GM18867 (cell line): Measurements from ENCODE around the gene AGBL1.

Experiments used
- ATAC-seq: cut with Tn5 transposase; IDR thresholded peaks from one replicate; pipeline ENCODE4 v1.9.1; 2021; ENCODE audit warnings: mild to moderate bottlenecking, moderate library complexity; ENCODE audit not compliant: unreplicated experiment

AGBL1 gene

DNA sequence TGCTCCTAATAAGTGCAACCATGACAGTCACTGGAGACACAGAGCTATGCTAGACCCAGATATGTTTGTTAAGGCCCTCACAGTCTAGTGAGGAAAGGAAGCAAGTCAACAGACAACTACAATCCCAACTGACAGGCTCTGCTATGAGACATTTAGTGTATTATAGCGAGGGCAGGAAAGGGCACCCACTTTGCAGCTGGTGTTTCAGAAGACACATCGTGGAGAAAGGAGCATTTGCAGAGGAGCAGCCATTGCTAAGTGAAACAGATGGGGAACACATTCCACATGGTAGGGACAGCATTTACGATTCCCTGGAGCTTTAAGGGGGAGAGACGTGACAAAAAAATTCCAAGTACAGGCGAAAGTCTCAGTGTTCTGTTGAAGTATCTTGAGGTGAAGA lies 685.6 kb downstream of the AGBL1 start:
- no peak for ATAC-seq

DNA sequence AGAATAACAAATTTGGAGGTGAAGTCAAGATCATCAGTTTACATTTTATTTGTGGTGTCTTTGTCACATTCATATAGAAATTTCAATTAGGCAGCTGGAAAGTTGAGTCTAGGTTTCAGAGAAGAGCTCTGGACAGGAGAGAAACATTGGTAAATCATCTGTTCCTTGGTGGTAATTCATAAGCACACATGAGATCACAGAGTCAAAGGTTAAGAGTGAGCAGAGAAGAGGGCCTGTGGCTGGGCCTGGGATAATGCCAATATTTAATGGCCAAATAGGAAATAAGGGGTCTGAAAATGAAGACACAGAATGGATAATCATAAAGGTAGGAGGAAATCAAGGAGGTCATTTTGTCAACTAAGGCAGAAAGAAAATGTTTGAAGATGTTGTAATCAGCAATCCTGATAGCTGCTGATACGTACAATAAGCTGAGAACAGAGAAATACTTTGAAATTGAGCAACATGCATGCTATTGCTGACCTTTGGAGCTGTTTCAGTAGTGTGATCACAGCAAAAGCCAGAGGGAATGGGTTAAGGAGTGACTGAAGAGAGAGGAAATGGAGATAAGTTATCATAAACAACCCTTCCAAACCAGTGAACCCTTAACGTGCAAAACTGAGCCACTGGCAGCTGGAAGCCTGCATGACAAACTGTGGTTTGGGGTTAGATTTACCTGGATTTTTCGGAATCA lies 692.8 kb downstream of the AGBL1 start:
- no peak for ATAC-seq

DNA sequence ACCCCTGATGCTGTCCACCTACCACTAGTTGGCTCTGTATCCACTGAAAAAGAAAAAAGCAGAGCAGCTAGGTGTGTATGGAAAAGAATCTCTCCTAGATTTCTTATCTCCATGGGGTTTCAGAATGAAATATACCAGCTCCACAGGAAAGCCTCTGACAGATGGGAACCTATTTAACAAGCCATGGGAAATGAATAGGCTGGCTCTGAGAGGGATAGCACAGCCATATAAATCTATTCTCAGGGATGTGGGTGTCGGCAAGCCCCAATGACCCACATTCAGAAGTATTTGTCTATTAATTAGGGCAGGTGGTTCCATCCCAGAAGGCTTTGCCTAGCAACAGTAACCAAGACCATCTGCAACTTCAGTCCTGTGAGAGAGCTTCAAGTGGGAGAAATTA lies 694.1 kb downstream of the AGBL1 start:
- ATAC-seq = no peak

DNA sequence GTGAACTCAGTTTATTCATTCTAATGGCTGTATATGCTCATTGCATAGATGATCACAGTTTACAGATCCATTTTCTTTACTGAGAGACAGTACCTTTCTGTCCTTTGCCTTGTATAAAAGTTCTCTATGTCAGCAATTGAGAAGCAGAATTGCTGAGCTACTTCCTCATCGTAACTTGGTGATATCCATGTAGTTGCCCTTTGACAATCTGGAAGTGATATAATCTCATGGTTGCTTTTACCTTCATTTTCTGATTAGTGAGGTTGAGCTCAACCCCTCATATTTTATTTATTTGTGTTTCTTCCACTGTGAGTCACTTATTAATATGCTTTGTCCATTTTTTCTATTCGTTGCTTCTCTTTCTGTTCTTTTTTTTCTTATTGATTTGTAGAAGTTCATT lies 696.5 kb downstream of the AGBL1 start:
- ATAC-seq = no peak

DNA sequence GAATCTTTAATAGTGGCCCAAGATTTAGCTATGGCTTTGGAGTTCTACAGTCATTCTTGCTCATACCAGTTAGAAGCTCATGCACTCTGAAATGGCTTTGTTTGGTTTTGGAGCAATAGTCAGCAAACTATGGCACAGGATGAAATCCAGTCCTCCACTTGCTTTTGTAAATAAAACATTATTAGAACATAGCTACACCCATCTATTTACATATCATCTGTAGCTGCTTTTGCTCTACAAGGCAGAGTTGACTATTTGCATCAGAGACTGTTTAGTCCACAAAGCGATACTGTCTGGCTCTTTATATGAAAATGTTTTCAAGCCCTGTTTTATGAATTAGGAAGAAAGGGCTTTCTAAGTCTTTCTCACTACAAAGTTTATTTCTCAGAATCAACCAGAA lies 716.9 kb downstream of the AGBL1 start:
- no peak for ATAC-seq

DNA sequence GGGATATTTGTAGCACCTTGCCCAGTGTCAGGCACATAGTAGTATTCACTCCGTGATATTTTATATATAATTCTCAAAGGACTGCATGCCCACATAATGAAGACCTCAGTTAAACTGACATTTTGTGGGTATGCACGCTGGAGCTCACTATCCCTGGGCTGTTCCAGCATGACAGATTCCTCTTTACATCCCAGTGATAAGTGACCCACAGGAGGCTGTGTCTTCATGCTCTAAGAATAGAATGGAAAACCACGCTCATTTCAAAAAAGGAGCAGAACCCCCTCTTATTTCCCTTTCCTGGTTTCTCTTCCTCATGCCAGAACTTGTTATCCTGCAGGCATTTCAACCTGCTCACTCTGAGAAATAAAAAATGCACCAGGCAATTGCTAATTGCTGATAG lies 717.5 kb downstream of the AGBL1 start:
- ATAC-seq = no peak

DNA sequence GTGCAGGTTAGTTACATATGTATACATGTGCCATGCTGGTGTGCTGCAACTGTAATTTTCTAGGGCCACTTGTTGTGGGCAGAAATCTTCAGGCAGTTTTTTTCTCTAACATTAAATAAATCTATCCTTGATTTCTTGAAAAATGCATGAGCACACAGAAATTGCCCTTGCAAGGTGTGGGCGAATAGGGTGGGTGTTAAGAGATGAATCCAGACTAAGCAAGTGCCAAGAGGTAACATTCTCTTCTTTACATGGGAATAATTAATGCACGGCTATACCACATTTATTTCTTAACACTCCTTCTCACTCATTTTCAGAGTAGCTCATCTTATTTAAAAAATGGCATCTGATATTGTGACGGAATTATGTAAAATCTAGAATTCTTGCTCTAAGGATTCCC lies 719.6 kb downstream of the AGBL1 start:
- ATAC-seq = no peak

DNA sequence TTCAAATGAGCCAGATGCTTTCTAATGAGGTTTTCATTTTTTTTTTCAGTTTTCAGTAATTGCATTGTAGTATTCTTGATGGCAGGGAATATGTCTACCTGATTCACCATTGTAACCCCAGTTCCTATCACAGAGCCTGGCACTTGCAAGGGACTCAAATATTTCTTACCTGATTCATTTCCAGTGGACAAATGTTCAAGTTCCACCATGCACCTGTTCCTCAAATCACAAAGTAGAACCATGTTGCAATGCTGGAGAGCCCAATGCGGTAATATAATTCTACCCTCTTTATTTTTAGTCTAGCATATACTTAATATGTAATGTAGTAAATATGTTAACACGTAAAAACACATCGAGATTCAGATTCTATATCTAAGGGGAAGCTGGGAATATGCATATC lies 722.6 kb downstream of the AGBL1 start:
- ATAC-seq = no peak

DNA sequence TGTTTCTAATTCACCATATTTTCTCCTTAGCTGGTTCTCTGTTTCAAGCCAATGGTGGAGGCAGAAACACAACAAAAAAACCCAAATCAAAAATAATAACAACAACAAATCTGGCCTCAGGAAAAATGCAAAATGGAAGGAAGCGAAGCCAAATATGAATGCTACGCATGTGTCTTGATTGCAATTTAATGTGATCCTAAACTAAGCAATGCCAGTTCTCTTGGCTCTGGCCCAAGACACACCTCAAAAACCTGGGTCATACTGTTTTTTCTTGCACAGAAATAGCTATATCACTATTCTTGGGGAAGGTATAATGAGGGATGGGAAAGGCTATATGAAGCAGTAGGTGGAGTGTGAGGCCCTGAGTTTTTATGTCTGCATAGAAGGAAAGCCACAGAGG lies 724.7 kb downstream of the AGBL1 start:
- no peak for ATAC-seq

DNA sequence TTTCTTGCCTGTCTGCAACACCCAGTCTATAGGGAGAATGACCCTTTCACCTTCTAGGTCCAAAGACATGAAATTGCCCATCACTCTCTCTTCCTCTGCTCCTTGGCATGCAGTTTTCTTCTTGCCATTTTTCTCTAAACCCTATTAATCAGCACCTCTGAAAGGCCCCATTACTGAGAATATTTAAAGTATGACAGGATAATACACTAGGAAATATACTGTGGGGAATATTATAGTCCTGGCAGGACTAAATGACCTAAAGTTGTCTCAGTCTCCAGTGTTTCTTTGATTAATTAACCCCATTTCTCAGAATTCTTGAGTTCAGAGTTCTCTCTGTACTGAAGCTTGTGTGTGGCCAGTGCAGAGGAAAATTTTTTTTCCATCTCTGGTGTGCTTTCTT lies 730.7 kb downstream of the AGBL1 start:
- ATAC-seq = no peak

DNA sequence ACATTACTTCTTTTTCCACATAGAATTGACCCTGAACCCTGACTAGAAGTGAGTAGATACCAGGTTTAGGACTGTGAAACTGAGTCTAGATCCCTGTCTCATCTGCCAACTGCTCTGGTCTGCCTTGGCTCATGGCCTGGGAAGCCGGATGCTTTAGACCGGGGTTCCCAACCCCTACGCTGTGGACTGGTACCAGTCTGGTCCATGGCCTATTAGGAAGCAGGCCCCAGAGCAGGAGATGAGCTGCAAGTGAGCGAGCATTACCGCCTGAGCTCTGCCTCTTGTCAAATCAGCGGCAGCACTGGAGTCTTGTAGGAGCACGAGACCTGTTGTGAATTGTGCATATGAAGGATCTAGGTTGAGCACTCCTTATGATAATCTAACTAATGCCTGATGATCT lies 734.2 kb downstream of the AGBL1 start:
- no peak for ATAC-seq

DNA sequence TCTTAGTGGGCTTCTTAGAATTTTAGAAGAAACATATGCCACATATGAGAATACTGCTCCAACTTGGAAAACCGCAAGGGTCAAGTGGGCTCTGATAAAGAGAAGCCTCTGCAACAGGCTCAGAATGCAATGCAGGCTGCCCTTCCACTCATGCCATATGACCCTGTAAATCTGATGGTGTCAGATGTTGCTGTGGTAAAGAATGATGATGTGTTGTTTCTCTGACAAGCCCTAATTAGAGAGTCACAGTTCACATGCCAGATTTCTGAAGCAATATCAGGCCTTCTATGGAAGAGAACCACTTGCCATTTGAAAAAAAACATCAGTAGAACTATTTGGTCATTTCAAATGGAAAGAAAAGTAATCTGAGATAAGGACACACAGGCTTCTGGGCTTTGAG lies 749.6 kb downstream of the AGBL1 start:
- no peak for ATAC-seq

DNA sequence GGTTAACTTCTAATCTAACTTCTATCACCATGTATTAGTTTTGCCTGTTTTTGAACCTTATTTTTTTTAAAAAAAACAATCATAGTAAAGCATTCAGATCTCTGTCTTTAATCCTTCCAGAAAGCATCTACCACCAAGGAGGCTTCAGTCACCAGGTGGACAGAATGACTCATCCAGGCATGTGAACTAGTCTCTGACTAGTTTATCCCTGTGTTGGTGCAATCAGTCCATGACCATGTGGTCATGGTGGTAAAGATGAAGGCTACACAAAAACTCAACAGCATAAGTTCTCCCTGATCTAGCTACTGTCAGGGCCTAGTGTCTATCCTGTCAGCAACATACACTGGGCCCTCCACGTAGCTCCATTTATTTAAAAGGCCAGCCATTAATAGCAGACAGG lies 750.6 kb downstream of the AGBL1 start:
- no peak for ATAC-seq

DNA sequence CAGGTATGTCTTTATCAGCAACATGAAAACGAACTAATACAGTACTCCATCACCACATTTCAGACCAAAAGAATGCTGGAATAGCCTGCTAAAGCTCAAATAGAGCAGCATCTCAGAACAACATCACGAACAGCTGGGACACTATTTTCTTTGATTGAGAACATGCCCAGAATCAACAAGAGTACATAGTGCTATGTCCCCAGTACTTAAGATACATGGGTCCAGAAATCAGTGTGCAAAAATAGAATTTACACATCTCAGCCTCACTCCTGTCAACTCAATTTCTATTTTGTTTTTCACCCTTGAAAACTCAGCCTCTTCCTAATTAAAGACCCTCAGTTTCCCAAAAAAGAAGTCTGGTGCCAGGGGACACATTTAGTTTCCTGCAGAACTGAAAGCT lies 753.9 kb downstream of the AGBL1 start:
- no peak for ATAC-seq

DNA sequence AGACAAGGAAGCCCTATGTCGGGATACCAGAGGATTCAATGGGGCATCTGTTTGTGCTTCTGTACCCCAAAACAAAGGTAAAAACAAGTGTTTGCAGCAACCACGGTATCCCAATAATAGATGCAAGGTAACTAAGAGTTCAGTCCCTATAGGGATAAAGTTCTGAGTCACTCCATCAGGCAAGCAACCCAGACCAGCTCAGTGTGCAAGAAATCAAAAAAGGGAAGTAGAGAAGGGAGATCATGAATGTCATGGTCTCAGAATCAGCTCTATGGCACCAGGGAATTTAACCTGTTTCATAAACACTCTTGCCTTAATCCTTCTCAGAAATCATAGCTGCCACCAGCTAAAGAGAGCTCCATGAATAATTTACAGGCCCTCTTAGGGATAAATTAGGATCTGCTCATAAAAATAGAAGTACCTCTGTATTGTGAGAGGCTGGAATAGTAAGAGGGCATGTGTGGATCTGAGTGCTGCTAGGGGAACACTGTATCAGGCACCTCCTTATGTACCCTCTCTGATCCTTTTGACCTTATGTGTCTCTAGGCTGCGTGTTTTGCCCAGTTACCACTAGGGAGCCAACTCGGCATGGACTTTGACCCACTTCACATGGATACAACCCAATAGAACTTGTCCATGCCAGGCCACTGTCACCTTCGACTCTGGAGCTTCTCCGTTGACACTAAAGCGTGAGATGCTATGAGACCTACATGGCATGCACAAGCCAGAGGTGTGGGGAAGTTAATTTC lies 754.6 kb downstream of the AGBL1 start:
- ATAC-seq = no peak

DNA sequence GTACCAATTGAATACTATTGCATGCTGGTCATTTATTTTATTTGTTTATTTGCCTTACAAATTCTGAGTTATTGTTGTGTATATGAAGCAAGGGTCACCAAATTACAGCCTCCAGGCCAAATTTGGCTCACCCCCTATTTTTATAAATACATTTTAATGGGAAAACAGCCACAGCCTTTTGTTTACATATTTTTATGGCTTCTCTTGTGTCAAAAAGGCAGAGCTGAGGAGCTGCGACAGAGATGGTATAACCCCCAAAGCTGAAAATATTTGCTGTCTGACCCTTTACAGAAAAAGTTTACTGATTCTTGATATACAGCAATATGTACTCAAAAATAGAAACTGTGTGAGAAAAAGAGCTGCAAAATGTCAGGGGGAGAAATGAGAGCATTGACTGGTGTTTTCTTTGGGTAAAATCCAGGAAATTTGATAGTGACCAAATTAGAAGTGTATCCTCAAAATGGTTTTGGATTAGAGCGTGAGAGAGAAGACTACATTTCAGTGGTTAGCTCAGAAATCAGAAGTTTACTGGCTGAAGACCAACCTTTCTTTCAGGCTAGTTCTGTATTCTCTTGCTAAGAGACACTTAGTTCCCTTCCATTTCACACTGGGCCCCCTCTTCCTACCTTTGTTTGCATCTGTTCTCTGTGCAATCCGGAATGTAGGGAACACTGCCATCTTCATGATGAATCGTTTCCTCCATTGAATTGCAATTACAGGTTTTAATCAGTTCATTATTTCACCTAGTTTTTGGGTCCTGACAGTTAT lies 757.8 kb downstream of the AGBL1 start:
- ATAC-seq = no peak

DNA sequence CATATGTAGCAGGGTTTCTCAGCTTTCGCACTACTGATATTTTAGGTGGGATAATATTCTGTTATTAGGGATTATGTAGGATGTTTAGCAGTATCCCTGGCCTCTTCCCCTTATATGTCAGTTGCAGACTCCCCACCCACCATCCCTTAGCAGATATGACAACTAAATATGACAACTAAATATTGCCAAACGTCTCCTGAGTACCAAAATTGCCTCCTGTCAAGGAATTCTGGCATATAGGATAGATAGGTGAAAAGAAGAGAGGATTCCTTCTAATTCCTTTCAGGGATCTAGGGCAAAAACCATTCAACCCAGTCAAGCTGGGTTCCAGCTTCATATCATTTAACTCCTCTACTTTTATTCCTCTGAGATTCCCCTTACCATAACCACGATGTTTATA lies 759.8 kb downstream of the AGBL1 start:
- ATAC-seq = no peak

DNA sequence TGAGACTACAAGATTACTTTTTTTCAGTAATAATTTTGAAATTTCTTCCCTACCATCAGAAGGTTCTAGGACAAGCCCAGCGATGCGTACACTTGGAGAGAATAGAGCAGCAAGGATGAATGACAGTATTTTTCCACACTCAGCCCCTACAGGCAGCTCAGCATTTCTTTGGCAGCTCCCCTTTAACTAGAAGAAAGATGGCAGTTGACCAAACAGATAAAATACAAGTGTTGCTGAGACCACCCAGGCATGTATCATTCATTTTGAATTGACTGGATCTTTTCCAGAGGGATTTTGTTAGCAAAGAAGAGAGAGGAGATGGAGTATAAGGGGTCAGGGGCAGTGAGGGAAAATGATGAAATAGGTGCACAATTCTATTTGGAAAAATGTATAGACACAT lies 761.3 kb downstream of the AGBL1 start:
- ATAC-seq = no peak

DNA sequence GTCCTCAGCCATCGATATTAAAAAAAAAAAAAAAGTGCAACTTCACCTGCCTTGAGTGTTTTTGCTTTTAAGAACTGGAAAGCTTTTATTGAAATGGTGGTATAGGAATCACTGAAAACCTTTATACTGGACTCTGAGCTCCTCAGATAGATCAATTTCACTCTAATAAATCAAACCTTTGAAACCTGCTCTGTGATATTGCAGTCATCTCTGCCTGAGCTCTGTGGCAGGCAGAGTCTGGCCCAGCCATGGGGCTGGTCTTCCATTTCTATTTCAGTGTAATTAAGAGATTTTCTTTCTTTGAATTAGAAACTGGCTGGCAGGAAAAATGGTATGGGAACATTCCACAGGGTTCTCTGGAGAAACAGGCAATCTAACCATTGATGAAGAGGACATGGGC lies 762.5 kb downstream of the AGBL1 start:
- no peak for ATAC-seq

DNA sequence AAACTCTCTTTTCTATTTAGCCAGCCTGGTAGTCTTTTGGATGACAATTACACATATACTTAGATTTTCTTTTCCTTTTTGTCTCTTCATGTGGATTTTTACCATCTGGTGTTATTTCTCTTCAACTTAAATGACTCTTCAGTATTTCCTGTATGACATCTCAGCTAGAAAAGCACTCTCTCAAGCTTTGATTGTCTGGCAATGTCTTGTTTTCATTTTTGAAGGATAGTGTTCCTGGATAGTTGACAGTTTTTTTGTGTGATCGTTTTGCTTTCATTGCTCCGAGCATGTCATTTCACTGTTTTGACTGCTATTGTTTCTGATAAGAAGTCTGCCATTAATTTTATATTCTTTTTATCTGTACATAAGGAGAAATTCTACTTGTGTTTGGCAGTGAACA lies 766.4 kb downstream of the AGBL1 start:
- ATAC-seq = no peak

DNA sequence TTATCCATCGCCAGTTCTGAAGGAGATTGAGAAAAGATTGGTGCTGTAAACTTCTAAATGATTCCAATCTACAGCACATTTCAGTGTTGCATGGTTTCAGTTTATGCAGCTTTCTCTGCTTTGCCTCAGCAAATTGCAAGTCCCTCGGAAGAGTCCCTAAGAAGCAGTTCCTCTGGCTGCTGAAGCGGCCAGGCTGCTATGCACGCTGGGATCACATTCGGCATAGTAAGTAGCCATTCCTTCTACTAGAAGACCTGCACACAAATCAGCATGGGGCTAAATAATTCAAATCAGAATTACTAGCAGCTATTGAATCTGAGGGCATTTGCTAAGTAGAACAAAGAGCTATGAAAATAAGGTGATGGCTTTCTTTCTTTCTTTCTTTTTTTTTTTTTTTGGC lies 769.5 kb downstream of the AGBL1 start:
- no peak for ATAC-seq
